ENCODE data around the gene PTPRD.

PTPRD gene

DNA sequence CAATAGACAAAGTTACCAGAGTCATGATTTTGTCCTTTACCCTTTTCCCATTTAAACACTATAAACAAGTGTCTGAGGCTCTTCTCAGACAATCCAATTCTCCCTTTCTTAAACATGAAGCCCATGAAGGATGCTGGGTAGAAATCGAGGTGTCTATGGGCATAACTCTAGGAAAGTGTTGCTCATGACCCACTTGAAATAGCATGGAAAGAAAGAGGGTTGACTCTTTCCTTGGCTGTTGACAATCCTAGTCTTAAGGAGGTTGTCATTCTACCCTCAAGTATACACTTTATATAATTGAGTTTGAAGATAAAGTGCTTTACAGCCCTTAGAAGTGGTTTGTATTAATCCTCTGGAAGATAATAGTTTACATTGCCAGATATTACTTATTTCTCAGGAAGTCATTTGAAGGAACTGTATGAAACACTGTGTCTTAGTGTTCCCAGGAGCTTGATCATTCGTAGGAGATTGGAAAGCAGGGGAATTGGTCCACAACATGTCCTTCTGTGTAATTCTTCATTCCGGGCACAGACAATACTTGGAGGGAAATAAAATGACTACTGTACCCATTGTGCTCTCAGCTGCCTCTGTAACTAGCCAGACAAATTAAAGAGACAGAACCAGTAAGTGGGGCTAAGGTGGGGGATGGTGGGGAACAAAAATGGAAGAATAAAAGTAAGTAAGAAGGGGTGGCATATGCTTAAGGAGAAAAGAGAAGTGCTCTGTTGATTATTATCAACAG, 1734.9 kb downstream of the PTPRD start:
- no peak for DNase-seq

DNA sequence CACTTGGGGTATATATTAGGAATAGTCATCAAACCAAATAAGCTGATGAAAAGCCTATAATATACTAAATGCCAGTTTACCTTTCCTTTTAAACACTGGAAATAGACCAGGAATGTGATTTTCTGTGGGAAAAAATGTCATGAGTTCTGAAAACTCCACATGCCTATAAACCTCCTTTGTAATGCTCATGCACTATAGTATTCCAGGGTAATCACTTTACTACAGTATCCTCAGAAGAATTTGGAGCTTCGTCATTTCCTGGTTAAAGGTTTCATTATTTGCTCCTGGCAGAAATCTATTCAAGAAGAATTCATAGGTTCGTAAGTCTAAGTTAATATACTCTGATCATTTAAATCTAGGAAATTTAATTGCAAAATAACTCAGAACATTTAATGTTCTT, 1736.5 kb downstream of the PTPRD start:
- no peak for DNase-seq

DNA sequence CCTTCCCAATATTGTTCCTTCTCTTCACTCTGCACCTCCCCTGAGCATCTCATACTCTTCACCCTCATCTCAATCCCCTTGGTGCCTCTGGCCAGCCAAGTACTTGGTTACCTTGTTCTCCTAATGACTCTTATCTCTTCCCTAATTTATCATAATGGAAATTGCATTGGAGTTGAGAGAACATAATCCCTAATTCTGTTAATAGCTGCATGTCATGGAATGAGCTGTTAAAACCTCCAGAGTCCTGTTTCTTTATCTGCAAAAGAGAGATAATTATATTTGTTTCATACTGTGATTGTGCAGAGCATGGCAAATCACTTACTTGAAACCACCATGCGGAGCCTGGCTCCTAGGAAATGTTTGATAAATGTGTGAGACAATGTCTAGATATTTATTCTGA, 1738.3 kb downstream of the PTPRD start:
- no peak for DNase-seq

DNA sequence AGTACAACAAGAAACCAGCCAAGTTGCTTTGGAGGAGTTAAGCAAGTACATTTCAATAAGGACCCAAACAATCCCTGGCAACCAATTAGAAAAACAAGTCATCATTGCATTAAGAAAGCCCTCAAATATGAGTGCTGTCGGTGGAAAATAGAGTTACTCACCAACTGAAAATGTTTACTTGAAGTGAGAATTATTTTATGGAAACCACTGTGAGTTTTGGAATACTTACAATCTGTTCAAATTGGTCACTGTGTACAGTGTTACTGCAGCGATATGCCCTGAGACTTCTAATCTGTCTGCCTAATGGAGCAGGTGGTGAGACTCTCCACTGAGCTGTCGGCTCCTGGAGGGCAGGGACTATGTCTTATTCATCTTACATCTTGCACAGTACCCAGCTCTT, 1740.0 kb downstream of the PTPRD start:
- no peak for DNase-seq

DNA sequence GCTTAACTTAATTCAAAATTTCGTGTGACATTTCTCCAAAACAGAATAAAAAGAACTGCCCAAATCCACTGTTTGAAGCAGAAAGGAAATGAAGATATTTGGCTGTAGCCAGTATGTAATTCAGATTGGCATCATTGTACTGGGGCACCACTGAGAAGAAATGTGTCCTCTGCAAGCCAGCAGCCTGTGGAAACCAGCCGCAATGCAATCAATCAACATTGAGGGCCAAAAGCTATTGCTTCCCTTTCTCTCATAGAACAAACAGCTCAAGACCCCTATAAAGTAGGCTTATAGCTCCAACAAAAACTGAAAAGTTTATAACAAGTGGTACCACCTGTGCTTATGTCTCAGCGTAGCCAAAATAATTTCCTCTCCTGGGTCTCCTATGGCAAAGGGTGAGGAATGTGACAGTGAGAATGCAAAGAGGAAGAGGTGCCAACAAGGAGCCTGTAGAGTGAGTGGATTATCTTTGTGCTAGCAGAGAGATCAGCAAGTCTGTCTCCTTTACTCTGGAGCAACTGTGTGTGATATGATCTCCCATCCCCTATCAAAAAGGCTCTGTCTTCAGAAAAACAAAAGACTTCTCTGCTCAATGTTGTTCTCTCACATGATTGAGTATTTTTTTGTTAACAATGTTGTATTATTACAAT, 1740.9 kb downstream of the PTPRD start:
- no peak for DNase-seq

DNA sequence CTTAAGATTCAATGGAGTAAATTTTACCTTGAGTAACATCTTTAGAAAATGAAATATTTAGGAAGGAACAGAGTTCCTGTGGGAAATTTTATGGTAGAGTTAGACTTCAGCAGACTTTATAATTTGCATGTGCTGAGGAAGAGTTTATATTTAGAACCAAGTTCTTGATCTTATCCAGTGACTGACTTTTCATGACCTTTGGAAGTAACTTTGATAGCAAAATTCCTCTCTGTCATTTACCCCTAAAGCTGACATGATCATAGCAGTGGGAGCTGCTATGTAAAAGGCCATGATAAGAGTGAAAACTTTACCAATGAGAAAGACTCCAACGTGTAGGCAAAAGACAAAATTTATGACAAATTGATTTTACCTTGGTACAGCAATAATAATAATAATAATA, 1741.4 kb downstream of the PTPRD start:
- no peak for DNase-seq

DNA sequence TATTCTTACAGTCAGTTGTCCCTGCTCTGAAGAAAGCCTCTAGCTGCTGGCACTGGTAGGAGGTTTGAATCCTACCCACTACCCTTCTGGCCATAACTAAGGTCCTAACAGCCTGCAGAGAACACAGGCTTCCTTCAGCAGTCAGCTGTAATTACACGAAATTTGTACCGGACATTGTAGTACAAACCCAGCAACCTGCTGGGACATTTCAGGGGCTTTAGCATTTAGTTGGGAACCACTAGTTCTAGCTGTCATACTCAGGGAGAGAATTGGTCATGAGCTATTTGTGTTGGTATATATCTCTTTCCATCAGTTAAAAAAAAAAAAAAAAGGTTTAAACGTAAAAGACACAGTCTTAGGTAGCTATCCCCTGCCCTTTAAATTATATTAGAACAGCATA, 1743.0 kb downstream of the PTPRD start:
- DNase-seq, result no peak

DNA sequence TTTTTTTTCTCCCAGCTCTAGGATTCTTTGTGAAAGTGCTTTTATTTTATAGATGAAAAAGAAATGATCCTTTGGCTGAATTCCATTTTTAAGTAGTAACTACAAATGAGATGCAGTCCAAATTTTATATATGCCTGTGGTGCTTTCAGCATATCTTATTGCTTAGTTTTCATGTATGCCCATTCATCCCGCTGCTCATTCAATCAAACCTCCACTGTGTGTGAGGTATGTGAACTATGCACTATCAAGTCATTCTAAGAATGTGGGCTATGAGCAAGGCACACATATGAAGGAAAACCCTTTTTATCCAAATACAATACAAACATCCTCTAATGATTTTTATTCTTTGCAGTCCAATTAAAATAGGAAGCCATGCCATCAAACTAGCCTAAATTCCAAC, 1744.2 kb downstream of the PTPRD start:
- no peak for DNase-seq

DNA sequence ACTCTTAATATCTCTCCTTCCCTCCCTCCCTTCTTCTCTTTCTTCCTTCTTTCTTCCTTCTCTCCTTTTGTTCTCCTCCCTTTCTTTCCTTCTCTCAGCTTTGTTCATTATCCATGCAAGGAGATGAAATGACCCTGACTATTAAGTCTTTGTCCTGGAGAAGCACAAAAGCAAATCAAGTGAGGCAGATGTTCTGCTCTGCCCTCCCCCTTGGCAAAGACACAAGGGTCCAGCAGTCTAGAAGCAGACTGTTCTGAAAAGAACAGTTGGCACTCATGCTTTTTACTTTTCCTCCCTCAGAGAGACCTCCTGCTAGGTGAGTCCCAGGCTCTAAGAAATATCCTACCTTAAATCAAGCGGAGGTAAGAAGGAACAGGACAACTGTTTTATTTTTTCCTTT, 1745.7 kb downstream of the PTPRD start:
- no peak for DNase-seq

DNA sequence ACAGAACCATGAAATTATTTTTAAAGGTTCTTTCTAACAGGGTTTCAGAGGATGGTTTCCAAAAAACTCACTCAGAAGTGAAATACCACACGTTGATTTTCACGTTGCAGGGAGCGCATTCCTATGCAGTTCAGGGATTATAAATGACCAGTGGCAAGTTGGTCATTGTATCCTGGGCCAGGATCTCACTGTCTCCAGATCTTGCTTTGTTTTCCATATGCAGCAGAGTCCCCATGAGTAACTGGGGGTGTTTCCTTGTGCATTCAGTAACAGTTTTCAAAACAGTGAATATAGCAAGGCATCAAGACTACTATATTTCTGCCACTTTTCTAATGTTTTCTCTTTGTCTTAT, 1748.3 kb downstream of the PTPRD start:
- no peak for DNase-seq

DNA sequence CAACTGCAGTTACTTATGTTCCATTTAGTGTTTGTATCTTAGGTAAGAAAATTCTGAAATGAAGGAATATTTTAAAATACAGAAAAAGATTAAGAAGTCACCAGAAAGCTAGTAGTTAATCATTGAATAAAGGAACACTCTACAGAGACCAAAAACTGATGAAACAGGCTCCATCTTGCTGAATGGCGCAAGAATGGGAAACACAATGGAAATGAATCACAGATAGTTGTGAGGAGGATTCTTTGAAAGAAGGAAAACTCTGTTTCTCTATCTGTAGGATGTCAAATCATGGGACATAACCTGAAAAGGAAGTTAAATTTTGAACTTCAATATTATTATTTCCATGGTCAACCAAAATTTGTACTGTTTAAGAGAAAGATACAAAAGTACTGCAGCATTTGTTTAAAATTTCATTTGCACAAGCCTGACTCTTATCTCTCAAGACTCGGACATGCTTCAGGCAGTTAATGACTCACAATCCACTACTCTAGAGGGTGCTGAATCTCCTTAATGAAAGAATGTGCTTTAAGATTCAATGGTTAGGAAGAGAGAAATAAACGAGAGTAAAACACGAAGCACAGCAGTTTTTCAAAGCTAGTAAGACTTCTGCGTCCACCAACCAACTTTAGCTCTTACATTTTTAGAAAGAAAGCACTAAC, 1748.8 kb downstream of the PTPRD start:
- DNase-seq, result no peak

DNA sequence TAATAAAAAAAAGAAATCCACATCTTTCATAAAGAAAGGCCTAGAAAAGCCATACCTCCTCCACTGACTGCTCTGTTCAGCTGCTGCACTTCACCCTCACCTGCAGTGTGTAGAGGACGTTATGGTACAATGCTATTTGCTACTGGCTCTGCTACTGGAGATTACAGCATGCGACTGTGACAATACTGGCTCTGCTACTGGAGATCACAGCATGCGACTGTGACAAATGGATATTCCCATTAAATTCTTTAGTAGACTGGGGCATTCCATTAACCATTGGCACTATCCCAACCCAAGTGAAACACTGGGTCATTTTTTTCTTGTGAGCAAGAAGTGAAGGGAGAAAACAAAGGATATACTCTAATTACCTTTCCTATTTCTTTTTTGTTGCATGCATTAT, 1749.7 kb downstream of the PTPRD start:
- DNase-seq, result no peak

DNA sequence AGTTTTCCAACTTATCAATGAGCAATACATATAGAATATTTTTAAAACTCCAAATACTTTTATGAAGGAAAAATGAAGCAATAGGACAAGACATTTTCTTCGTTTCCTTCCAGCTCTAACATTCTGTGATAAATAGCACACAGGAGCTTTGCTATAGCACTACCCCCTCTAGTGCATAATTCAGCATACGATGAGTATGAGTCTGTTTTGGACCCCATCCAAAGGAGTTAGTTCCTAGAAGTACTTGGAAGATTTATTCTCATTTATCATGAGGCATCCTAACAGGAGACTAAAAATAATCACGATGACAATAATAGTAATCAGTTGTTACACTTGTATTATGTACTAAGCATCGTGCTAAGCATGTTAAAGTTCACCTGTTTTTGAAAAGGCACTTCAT, 1751.9 kb downstream of the PTPRD start:
- no peak for DNase-seq

DNA sequence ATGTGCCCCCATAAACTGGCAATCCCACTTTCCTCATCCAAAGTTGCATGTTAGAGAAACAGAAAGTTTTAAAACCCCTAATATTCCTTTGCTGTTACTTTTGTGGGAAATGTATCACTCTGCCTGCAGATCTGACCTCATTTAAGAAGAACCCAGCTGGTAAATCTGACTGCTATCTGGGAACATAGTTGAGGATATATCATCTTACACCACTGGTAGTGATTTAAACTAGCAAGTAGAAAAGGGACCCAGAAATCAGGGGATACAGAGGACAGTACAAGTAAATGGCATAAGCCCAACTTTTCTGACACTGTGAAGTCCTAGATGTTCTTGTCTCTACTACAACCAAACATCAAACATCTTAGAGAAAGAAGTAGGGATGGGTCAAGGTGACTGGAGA, 1752.7 kb downstream of the PTPRD start:
- no peak for DNase-seq

DNA sequence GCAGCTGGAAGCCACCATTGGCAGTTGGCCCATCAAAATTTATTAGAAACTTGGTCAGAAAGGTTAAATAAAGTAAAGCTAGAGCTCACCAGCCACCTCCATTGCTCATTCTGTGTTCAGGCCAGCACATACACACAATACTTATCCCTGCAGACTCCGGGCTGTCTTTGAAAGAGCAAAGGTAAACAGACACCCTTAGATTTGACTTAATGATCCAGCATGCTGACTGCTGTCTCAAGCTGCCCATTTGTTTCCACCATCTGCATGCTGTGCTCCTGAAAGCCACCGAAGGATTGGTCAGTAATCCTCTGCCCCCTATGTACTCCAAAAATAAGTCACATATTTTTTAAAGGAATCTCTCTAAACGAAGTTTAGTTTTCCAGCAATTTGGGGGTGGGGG, 1753.4 kb downstream of the PTPRD start:
- no peak for DNase-seq

DNA sequence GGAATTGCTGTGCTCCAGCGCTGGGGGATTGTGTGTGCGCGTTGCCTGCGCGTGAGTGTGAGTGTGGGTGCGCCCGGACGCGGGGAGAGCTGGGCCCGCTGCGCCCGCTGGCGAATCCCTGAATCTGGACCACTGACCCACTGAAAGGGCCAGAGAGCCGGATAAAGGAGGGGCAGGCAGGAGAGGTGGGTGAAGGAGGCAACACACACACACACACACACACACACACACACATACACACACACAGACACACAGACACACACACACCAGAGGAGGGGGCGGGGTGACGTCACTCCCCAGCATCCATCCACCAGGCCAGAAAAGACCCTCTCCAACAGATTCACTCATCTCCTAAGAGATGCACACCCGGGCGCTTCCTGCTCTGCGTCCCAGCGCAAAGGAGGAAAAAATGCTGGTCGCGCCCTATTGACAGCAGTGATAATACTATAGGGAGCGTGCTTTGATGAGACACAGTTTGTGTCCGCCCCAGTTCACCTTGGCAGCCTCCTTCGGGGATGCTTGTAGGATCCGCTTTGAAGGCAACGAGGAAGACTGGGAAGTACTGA, 1754.1 kb downstream of the PTPRD start:
- DNase-seq, result peak; percentile 67

DNA sequence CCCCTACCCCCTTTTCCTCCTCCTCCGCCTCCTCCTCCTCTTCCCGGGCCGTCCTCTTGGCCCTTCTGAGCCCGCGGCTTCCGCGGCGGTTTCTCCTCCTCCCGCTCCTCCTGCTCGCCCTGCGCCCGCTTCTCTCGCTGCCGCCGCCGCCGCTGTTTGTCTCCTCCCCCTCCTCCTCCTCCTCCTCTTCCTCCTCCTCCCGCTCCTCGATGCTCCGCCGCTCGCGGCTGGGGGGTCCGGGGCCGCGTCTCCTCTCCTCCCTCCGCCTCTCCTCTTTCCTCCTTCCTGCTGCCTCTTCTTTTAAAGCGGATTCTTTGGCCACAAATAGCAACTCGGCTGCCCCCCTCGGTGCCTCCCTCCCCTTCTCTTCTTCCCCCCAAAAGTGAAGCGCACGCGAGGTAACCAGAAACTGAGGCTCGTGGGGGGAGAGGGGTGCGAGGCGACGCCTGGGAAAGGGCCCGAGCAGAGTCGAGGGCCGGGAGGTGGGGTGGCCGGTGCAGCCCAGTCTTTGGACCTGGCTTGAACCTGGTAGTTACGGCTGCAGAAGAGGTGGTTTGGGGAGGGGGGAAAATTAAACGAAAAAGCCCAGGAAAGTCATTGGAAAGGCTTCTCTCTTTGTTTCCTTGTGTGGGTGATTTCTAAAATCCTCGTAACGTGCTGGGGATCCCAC, 1754.7 kb downstream of the PTPRD start:
- no peak for DNase-seq

DNA sequence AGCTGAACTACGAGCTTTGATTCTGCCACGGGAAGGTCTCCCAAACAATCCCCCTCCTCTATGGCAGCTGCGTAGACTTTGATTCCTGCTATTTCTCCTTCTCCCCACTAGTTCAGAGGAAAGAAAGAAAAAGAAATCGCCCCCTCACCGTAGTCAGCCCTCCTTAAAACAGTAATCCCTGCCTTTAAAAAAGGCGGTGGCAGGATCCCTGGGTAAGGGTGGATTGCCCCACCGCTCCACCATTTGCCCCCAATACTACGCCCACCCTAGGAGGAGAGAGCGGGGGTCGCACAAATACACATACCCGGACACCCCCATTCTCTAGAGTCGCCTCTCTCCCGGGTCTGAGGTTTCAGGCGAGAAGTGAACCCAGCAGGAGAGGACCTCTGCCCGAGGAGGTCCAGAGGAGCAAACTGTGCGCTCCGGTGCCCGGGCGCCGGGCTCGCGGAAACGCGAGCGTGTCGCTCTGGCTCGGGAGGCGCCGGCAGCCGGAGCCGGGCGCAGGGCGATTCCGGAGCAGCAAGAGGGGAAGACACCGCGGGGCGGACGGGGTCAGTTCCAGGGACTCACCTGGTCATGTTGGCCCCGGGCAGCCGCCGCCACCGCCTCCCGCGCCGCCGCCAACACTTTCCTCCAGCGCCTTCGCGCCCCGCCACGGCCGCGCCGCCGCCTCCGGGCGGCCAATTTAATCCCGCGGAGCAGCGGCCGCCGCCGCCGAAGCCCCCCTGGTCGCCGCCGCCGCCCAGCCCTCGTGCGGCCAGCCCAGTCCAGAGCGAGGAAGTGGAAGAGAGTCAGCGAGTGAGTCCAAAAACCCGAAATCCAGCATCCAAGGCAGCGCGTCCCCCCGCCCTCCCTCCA, 1755.5 kb downstream of the PTPRD start:
- DNase-seq, result peak; percentile 92

DNA sequence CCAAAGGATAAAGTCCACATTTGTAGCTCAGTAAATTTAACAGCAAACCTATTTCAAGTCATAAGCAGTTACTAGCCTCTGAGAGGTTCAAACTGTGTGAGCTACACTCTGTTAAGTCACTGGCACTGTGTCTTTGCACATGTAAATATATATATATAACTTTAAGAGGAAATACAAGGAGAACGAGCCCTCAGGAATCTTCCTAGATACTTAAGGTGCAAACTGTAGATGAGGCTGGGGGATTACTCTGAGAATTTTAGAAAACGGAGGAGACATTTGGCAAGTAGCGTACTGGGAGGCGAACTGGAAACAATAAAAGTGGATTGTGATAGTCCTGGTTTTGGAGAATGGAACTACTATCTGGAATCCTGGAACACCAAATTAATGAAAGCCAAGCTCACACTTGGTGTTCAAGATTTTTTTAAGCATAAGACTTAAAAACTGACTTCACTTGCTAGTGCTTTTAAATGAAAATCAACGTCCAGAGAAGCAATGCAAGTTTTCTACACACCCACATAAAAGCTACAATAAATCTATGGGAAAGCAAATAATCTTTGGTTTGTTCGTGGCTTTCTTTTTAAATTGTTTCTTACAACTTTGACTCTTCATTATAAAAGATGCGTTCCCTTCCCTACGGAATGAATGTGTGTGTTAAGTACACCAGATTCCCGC, 1756.3 kb downstream of the PTPRD start:
- no peak for DNase-seq

DNA sequence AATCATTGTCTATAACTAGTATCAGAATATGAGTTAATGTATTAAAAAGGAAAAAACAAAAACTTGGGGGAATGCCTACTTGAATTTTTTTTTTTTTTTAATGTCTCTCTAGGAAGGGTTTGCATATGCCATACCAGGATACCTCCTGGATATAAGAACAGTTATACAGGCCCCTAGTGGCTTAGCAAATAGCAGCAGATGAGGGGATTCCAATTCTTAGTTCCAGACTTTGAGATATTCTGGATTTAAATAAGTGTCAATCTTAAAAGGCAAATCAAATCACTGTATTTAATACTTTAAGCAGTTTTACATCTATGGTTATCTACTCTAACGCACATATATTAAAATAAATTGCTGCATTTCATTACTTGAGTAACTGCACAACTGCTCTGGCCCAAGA, 1757.8 kb downstream of the PTPRD start:
- no peak for DNase-seq

DNA sequence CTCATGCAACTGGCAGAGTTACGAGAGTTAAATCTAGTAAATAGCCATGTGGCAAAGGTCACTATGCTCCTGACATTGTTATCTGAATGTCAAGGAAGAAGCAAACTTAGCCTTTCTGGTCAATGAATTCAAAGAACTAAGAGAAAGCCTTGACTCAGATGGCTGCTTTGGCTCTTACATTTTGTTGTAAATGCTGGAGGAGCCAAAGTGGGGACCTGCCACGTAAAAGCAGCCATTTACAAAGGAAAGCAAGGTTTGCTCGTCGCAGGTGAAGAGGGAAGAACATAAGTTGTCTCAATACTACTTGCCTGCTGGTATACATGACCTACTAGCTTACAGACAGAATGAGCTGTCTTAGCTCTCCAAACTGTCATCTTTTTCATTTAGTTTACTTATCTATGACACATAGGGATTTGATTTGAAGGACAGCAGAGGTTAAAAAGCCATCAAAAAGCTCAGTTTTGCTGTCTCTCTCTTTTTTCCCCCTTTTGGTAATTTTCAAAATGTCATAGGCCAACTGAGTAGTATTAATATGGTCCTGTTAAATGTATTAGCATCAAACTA, 1760.4 kb downstream of the PTPRD start:
- DNase-seq, result no peak

DNA sequence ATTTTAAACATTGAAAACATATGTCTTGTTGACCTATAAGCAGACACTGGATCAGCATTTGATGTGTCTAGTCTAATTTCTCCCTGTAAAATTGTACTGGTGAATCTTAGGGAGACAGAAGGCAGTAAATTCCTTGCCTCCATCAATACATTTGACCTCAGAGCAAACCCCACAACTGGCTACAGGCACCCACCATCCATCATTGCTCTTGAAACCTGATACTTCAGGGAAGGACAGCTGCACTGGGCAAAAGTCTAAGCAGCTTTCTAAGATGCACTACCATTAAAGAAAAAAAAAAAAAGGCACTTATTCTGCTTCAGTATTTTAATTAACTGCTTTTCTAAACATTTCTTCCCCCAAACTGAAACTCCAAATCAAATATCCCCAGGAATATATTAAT, 1761.9 kb downstream of the PTPRD start:
- no peak for DNase-seq
